22Rv1 (cell line): ENCODE results near the gene USP15.

Source experiments
- CTCF ChIP-seq: fragments of 450-650 bp; IDR thresholded peaks from 2 replicates; pipeline ENCODE4 v1.5.1; 2017; ENCODE audit warnings: mild to moderate bottlenecking
- ZFX ChIP-seq: fragments of 450-650 bp; IDR thresholded peaks from 2 replicates; pipeline ENCODE4 v1.6.1; 2017; ENCODE audit warnings: antibody characterized with exemption, borderline replicate concordance

GRCh38 chr12:62214846-62215245 is 45.4 kb upstream of the USP15 start:
- no peak for TF ChIP-seq CTCF
- TF ChIP-seq ZFX: no peak
